BJ (cell line): ENCODE data around the gene CCDC136. TPM values are rescaled to one million over a fixed set of nuclear protein-coding genes. Genes with fewer than 3 reads are reported as not detected.

ENCODE experiments used
- CTCF ChIA-PET: fragments of 350-600 bp; formaldehyde crosslinking; extraction: SDS; loops from one replicate; lab custom pipeline; 2021; ENCODE audit warnings: antibody characterized with exemption, inconsistent platforms; lab: Yijun Ruan, JAX
- POLR2A ChIA-PET: fragments of 300-600 bp; sonication (Branson Sonifier 250); formaldehyde crosslinking; extraction: SDS; loops from one replicate; lab custom pipeline; 2021; ENCODE audit warnings: antibody characterized with exemption; lab: Charles Lee
- DNase-seq: peaks from one replicate; pipeline ENCODE4 v3.0.0-alpha.2; 2011; ENCODE audit warnings: low read depth
- H3K27me3 ChIP-seq: 2 replicates; pipeline ENCODE4 v1.6.0; 2011; ENCODE audit warnings: low read length; ENCODE audit not compliant: control insufficient read depth, insufficient read depth
- H3K36me3 ChIP-seq: 2 replicates; pipeline ENCODE4 v1.5.1; 2011; ENCODE audit warnings: low read length; ENCODE audit not compliant: control insufficient read depth, insufficient read depth
- H3K4me3 ChIP-seq: 2 replicates; pipeline ENCODE4 v1.5.1; 2011; ENCODE audit warnings: low read depth, mild to moderate bottlenecking, control low read depth, low read length
- polyA plus RNA-seq: library from polyadenylated mRNA; depleted of rRNA; stranded (reverse); fragments of >200 nt; gene quantifications from 2 replicates; pipeline ENCODE4 v1.2.3, GENCODE V29; 2011
- TF ChIP-seq, protein P1 (sequence below): IDR thresholded peaks from 2 replicates; pipeline ENCODE4 v1.5.1; 2011; ENCODE audit warnings: low read depth, mild to moderate bottlenecking, control low read depth, inconsistent platforms, low read length, moderate library complexity; ENCODE audit not compliant: insufficient read depth

CCDC136 gene
- polyA plus RNA-seq, 1 experiment: 13.2 TPM

DNA sequence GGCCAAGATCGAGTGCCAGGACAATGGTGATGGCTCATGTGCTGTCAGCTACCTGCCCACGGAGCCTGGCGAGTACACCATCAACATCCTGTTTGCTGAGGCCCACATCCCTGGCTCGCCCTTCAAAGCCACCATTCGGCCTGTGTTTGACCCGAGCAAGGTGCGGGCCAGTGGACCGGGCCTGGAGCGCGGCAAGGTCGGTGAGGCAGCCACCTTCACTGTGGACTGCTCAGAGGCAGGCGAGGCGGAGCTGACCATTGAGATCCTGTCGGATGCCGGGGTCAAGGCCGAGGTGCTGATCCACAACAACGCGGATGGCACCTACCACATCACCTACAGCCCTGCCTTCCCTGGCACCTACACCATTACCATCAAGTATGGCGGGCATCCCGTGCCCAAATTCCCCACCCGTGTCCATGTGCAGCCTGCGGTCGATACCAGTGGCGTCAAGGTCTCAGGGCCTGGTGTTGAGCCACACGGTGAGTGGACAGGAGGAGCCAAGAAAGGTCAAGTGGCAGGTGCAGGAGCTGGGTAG is 53.1 kb downstream of the CCDC136 start:
- ChIA-PET POLR2A (no interaction called here), CTCF (no interaction called here)
- H3K4me3 ChIP-seq: no peak overlapping the region
- H3K36me3 ChIP-seq: peaks cover 90% of the 10 kb centered on the region
- no peak for DNase-seq
- no peaks in the 10 kb centered on the region for H3K27me3 ChIP-seq
- TF ChIP-seq, protein P1, sequence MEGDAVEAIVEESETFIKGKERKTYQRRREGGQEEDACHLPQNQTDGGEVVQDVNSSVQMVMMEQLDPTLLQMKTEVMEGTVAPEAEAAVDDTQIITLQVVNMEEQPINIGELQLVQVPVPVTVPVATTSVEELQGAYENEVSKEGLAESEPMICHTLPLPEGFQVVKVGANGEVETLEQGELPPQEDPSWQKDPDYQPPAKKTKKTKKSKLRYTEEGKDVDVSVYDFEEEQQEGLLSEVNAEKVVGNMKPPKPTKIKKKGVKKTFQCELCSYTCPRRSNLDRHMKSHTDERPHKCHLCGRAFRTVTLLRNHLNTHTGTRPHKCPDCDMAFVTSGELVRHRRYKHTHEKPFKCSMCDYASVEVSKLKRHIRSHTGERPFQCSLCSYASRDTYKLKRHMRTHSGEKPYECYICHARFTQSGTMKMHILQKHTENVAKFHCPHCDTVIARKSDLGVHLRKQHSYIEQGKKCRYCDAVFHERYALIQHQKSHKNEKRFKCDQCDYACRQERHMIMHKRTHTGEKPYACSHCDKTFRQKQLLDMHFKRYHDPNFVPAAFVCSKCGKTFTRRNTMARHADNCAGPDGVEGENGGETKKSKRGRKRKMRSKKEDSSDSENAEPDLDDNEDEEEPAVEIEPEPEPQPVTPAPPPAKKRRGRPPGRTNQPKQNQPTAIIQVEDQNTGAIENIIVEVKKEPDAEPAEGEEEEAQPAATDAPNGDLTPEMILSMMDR: no peak

DNA sequence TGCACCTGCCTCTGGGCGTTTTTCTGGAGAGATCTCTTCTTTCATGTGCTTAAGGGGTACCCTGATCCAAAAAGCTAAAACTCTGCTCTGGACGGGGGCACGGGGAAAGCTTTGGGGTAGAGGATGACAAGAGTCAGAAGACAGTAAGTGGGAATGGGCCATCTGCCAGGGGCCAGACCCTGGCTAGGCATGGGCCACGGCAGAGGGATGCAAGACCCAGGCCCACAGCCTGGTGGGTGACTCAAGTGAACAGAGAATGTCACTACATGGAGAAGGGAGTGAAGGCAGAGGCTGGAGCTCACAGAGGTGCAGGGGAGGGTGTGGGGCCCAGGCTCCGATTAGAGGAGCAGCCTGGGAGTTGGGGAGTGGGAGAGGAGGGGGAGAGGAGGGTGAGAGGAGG is 53.7 kb downstream of the CCDC136 start:
- TF ChIP-seq, protein P1: no peak
- DNase-seq: no peak
- H3K27me3 ChIP-seq: no peaks in the 10 kb centered on the region
- H3K36me3 ChIP-seq: peaks cover 90% of the 10 kb centered on the region
- ChIA-PET POLR2A (no interaction called here), CTCF (no interaction called here)
- no peak overlapping the region for H3K4me3 ChIP-seq

DNA sequence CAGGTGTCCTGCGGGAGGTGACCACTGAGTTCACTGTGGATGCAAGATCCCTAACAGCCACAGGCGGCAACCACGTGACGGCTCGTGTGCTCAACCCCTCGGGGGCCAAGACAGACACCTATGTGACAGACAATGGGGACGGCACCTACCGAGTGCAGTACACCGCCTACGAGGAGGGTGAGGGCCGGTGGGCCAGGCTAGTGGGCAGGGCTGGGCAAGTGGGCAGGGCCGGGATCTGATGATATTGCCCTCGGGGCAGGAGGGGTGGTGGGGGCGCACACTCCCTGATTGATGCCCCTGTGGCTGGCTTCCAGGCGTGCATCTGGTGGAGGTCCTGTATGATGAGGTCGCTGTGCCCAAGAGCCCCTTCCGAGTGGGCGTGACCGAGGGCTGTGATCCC is 54.2 kb downstream of the CCDC136 start:
- CTCF ChIA-PET: no interaction called here

DNA sequence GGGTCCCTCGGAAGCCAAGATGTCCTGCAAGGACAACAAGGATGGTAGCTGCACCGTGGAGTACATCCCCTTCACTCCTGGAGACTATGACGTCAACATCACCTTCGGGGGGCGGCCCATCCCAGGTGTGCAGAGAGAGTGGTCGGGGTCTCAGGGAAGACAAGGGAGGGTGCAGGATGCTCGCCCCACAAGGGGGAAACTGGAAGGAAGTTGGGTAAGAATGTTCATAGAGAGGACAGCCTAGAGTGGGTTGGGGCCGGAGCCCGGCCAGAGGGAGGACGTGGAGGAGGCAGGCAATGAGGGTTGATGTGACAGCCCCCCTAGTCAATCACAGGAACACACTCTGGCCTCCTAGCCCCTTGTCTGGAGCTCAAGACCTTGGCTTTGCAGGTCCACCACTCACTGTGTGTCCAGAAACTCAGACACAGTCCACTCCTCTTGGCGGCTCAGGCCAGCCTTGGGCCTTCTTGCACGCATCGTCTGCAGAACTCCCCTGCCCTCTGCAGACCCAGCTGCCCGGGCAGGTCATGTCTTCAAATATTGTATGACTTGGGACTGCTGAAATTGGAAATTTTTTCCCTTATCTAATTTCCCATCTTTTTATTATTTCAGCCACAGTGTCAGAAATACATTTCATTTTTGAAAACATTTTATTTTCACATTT is 55.1 kb downstream of the CCDC136 start:
- ChIA-PET POLR2A (no interaction called here), CTCF (interaction anchor here (1.3 kb wide), 1 partner anchor 16 kb away, joined by 4 read pairs; the partner anchor contains the start of gene ATP6V1F)
- TF ChIP-seq, protein P1: no peak
- Histone ChIP-seq H3K4me3 (no peak overlapping the region), H3K36me3 (peaks cover 90% of the 10 kb centered on the region), H3K27me3 (no peaks in the 10 kb centered on the region)
- DNase-seq: no peak

More for the DNA sequence above, 54.2 kb downstream of the CCDC136 start:
- DNase-seq: no peak
- POLR2A ChIA-PET: no interaction called here
- TF ChIP-seq, protein P1: no peak
- Histone ChIP-seq H3K4me3 (no peak overlapping the region), H3K27me3 (no peaks in the 10 kb centered on the region), H3K36me3 (peaks cover 90% of the 10 kb centered on the region)

DNA sequence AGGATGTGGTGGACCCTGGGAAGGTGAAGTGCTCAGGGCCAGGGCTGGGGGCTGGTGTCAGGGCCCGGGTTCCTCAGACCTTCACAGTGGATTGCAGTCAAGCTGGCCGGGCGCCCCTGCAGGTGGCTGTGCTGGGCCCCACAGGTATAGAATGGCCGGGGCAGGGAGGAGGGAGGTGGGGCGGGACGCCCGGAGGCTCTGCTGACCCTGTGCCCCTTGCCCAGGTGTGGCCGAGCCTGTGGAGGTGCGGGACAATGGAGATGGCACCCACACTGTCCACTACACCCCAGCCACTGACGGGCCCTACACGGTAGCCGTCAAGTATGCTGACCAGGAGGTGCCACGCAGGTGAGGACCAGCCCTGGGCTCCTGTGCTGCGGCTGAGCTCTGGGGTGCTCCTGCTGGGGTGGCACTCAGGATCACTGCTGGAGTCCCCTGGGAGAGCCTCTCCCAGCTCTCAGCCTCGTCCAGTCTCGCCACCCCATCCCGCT is 56.0 kb downstream of the CCDC136 start:
- DNase-seq: no peak
- POLR2A ChIA-PET: no interaction called here
- peaks cover 90% of the 10 kb centered on the region for H3K36me3 ChIP-seq
- CTCF ChIA-PET: interaction anchor here (1.0 to 1.3 kb wide), 2 partner anchors 15 to 174 kb away, joined by 3 to 4 read pairs; partner anchors contain the start of gene ATP6V1F
- H3K27me3 ChIP-seq: no peaks in the 10 kb centered on the region
- TF ChIP-seq, protein P1: no peak
- H3K4me3 ChIP-seq: no peak overlapping the region
